SK-N-DZ (cell line): ENCODE measurements around the gene CYP3A7.
"Not testable (repeated sequence)": the region's sequence is repeated elsewhere in the genome, so short reads cannot be mapped to it uniquely, and the experiment has no call there.

Source experiments
- DNase-seq: peaks from one replicate; pipeline ENCODE4 v3.0.0-alpha.2; 2015; ENCODE audit warnings: low spot score

CYP3A7 gene

DNA sequence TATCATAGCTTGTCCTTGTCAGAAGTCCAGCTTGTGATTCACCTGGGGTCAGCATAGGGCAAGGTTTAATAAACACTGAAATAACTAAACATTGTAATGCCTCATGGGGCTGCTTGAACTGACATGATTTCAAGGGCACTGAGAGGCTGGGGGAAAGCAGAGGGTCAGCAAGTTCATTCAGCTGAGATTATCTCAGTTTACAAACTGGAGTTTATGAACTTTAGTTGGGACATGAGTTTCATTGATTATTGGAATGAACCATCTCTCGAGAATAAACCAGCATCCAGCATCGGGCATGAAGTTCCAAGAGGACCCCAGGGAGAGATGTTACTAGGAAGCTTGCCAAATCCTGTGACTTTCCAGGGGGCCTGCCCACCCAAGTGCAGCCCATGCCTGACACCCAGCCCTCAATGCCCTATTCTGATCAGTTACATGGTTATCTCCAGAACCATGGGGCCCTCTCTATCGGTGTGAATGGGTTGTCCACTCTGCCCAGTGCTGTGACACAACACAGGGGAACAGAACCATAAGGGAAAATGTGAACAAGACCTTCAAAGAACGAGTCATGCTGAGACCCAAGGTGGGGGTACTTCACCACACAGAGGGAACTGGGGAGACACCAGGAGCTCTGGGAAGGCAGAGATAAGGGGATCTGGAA is 7.9 kb upstream of the CYP3A7 start:
- no peak for DNase-seq

DNA sequence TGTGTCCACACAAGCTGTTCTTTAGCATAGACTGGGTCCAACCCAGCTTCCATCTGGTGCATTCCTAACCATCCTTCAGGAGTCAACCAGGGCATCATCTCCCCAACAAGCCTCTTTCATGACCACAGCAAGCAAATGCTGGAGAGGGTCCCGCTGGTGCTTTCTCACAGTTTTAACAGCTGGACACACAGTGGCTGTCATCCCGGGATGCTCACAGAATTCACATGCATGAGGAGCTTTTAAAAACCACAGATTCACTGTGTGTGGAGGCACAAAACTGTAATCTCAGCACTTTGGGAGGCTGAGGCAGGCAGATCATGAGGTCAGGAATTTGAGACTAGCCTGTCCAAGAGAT is 6.4 kb upstream of the CYP3A7 start:
- no peak for DNase-seq

DNA sequence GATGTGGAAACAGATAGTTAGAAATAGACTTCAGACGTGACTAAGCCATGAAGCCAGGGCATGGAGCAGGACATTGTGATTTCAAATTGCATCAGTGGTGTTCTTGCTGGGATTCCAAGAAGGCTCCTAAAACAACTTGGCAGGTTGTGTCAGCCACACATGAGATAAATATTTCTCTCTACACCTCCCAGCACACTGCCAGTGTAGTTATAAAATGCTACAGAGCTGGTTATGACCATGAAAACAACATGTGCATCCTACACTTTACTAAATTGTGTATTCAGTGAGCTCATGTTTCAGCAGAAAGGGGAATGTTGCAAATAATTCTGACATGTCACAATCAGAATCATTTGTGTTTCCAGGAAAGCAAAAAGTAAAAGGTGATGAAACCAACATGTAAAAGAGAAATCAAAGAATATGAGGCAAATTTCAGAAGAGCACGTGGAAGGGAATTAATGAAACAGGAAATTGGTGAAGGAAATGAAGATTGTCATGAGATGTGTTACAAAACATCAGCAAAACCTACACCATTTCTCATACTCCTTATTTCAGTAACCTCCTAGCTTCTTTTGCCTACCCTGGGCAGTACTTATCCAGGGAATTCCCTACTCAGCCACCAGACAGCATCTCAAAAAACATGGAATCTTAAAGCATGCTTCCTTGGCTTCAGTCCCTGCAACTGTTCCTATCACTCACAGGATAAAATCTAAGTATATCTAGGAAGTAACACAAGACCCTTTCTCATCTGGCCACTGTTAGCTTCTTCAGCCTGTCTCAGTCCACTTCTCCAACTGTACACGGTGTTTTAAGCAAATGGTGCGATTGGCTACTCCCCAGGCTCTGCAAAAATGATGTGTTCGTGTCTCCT is 5.8 kb upstream of the CYP3A7 start:
- DNase-seq = no peak

DNA sequence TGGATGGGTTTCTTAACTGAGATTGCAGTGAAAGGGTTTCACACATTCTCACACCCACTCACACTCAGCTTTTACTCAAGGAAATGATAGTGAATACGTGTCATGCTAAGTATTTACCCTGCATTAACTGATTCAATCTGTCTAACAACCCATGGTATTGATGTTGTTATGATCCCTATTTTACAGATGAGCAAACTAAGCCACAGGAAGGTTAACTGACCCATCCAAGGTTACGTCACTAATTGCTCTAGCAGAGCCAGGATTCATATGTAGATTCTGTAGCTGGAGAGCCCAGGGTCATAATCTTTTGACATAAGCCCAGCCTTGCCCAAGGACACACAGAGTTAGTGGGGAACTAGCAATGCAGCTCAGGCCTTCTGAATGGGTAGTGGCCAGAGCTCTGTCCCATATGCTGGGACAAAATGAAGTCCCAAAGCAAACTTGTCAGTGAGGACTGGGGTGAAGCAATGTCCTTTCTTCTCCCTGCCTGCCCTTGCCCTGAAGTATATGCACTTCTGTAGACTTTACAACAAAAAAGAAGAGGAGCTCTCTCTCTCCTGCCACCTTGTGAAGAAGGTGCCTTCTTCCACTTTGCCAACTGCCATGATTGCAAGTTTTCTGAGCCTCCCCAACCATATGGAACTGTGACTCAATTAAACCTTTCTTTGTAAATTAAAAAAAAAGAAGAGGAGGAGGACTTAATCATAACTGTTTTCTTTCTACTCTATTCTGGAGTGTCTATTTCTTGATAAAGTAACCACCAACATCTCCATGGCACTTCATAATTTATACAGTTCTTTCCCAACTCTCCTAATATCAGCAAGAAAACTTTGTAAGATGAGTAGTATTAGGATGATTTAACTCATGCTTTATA is 4.9 kb upstream of the CYP3A7 start:
- DNase-seq = no peak

DNA sequence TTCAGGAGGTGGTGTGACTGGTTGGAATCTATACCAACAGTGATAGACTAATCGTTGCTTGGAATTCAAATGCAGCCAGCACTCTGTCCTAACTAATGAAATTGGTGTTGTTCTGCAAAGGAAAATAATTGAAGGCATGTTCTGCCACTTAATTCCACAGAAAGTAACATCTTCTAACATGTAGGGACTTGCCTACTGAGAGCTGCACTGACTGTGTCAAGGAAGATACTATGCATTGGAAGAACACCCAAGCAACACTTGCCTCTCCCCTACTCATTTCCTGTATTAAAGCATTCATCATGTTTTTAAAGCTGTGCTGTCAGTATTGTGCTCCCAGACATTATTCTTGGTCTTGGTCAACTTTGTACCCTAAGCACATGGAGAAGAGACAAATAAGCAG is 2.7 kb upstream of the CYP3A7 start:
- DNase-seq = no peak

DNA sequence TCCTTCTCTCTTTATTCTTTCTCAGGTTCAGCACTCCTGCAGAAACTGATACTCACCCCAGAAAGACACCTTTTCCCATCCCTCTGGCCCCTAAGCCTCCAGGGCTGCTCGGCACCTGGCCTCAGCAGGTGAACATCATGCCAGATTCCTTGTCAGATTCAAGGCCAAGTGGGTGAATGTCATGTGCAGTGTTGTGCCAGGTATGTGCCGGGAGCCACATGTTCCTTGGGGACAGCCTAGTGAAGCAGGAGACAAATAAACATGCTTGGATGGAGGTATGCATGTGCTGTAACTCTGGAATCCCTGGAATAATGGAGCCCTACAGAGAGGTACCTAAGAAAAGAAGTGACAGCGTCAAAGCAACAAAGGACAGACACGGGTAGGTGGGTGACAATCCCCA is 1.7 kb upstream of the CYP3A7 start:
- DNase-seq = not testable (repeated sequence)

DNA sequence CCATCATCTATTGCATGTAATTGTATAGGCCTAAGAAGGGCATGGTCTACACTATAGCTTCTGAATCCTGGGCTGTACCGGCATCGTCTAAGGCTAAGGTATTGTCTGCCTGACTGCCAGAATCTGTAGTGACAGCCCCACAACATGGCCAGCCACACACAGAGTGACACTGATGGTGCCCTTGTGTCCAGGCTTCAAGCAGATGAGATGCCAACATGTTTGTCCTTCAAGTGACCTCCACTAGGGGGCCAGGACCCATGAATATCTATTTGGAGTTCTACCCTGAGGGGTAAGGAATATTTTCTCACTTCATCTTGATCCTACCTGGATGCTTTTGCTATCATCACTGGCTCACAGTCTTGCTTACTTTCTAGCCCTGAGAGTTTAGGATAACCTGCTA is 1.5 kb downstream of the CYP3A7 start:
- peak; percentile 15 for DNase-seq

DNA sequence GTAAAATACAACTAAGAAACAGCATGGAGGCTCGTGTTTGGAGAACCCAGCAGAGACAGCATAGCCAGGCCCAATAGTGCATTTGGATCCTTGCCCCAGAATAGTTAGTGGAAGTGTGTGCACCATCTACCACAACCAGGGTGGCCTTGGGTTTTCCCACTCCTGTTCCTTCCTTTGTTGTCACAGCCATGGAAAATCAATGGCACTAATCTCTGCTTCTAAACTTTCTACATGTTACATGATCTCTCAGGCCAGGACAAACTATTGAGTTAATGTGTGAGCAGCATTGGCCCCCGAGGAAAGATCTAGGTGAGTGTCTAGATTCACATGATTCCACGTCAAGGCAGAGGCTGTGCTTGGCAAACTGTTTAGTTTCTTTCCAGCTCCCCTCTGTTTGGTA is 2.0 kb downstream of the CYP3A7 start:
- DNase-seq = no peak

DNA sequence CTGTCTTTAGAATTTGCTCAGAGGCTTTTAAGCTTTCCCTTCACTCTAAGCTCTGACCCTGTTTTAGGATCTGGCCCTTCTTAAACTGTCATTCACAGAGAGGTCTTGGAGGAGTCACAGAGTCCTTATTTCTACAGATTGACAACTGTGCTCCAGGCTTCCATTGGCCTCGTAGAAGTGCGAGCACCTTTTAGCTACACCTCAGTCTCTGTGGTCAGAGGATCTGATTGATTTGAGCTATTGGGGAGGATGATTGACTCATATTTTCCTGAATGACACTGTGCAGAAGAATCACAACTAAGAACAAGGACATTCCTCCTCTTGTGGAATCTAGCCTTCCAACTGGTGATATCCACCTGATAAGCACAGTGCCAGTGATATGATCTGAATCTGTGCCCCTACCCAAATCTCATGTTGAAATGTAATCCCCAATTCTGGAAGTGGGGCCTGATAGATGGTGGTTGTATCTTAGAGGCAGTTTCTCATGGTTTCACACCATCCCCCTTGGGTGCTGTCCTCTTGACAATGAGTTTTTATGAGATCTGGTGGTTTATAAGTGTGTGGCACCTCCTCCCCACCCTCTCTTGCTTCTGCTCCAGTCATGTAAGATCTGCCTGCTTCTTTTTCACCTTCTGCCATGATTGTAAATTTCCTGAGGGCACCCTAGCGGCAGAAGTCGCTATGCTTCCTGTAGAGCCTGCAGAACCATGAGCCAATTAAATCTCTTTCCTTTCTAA is 3.2 kb downstream of the CYP3A7 start:
- no peak for DNase-seq

DNA sequence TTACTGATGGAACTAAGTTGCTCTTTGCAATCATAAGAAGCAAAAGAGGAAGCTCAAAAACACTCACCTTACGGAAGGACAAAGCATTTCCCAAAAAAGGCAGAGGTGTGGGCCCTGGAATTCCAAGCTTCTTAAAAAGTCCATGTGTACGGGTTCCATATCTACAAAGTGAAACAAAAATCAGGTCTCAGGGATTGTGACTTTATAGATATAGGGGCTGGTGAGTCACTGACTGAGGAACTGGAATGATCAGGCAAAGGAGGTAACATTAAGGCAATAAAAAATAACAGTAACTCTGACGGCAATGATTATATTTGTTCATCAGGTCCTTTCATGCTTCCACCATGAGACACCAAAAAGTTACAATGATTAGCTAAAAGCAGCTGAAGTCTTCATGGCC is 4.0 kb downstream of the CYP3A7 start:
- DNase-seq = no peak

DNA sequence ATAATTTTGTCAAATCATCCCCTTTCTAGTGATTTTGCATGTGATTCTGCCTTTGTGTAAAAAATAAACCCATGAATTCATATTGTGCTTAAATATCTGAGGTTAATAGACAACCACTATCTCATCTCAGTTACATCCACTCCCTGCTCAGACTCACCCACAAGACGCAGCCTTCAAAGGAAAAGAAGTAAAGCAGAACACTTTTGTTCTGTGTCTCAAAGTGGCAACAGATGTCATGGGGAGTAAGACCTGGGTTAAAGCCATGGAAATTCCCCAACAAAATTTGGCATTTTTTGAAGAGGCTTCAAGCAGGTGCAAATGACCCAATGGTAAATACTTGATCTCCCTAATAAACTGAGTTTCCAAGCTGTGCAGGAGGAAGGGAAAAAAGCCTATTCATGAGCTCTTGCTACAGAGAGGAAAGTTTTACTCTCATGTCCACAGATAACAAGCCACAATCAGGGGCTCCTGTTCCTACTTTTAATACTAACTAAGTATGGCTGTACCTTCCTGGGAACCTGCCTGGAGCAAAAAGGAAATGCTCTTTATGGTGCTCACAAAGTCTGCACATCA is 4.7 kb downstream of the CYP3A7 start:
- no peak for DNase-seq

DNA sequence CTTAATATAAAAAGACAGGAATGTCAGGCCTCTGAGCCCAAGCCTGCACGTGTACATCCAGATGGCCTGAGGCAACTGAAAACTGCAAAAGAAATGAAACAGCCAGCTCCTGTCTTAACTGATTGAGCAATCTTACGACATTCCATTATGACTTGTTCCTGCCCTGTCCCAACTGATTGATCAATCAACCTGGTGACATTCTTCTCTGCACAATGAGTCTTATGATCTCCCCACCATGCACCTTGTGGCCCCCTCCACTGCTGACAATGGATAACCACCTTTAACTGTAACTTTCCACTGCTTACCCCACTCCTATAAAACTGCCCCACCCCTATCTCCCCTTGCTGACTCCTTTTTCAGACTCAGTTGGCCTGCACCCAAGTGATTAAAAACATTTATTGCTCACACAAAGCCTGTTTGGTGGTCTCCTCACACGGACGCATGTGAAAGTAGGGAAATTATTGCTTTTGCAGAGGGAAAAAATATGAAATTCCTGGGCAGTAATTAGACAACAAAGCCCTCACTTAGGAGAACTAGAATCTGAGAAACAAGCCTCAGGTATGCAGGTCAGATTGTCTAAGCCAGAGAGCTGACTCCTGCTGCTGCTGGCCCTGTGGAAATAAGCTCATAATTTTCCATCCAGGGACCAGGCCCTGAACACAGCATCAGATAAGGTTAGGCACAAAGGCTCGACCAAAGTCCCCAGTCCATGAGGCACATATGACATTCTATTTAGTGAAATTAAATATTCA is 5.3 kb downstream of the CYP3A7 start:
- no peak for DNase-seq

DNA sequence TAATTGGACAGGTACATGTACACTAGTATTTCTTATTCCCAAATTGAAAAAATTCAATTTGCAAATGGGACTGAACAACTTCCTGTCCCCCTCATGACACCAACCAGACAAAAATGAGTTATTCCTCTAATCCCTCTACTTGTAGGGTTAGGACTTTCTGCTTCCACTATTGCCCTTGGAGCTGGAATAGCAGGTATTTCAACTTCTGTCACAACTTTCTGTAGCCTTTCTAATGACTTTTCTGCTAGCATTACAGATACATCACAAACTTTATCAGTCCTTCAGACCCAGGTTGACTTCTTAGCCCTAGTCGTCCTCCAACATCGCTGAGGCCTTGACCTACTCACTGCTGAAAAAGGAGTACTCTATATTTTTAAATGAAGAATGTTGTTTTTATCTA is 6.4 kb downstream of the CYP3A7 start:
- DNase-seq = no peak

DNA sequence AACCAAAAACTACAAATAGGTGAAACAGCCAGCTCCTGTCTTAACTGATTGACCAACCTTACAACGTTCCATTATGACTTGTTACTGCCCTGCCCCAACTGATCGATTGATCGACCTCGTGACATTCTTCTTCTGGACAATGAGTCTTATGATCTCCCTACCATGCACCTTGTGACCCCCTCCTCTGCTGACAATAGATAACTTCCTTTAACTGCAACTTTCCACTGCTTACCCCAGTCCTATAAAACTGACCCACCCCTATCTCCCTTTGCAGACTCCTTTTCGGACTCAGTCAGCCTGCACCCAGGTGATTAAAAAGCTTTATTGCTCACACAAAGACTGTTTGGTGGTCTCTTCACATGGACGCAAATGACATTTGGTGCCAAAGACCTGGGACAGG is 11.8 kb downstream of the CYP3A7 start:
- not testable (repeated sequence) for DNase-seq

DNA sequence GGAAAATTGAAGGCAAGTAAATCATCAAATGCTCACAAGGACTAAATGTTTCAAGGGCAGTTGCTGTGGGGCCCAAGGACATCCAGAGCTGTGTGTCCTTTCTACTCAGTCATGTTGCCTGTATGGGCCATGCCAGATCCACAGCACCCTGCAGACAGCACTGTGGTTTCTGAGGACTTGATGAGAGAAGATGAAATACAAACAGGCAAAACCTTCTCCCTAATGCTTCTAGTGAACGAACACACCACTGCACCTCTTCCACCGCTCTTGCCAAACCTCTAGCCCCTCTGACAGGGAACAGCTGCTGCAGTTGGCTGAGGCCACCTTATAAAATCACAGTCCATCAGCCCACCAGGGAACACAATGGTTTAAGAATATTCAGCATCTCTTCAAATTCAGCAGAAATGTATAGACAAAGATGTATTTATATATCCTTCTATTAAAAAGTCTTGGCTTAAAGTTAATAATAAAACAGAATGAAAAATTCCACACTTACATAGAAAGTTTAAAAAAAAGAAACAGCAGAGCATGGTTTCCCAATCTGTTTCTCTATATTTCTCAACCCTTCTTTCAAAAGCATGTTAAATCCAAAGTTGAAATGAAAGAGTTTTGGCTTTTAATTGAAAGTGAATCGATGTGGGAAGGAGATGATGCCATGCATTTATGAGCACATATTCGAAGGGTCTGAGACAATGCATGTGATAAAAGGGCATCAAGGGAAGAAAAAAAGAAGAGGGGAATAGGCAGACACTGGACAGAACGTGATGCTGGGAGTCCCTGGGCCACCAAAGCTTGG is 14.0 kb downstream of the CYP3A7 start:
- no peak for DNase-seq

DNA sequence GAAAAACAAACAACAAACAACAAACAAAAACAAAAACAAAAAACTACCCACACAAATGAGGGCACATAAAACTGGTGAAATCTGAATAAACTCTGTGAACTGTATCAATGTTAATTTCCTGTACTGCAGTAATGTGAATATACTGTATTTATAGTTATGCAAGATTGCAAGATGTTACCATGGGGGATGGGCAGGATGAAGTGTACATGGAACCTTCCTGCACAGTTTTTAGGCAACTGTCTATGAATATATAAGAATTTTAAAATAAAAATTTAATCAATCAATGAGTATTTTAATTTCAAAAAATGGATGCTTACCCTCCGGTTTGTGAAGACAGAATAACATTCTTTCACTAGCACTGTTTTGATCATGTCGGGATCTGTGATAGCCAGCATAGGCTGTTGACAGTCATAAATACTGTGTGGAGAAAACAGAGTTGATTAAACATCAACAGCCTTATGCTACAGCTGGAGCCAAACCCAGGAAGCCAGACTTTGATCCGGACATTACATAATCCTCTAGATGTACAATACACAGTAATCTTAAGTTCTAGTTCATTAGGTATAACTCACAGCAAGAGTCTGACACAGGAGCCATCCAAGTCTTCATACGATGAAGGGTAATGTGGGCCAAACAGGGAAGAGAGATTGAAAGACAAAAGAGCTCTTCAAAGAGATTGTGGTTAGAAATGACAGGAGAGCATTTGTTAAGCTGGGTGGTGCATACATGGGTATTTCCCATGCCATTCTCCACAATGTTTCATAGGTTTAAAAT is 14.8 kb downstream of the CYP3A7 start:
- DNase-seq = no peak

DNA sequence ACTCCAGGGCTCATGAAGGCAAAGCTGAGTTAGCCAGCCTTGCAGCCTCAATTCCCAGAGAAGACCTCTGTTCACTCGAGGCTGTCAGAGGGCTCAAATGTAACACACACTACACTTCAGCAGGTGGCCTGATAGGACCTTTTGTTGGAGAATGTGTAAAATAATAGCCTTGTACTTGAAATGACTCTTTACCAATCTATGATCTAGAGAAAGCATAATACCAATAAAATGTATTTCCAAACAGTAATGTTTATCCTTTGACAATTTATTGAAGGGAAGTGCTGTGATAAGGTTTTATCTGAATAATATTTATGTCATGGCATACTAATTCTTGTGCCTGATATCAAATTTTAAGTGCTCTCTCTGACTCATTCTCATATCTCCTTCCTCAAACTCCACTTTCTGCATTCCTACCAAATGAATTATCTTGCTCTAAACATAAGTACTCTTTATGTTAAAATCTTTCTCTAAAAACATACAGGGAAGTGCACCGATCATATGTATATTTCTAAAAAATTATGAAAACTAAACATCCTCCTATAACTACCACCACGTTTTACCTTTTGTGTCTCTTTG is 20.9 kb downstream of the CYP3A7 start:
- DNase-seq = no peak

DNA sequence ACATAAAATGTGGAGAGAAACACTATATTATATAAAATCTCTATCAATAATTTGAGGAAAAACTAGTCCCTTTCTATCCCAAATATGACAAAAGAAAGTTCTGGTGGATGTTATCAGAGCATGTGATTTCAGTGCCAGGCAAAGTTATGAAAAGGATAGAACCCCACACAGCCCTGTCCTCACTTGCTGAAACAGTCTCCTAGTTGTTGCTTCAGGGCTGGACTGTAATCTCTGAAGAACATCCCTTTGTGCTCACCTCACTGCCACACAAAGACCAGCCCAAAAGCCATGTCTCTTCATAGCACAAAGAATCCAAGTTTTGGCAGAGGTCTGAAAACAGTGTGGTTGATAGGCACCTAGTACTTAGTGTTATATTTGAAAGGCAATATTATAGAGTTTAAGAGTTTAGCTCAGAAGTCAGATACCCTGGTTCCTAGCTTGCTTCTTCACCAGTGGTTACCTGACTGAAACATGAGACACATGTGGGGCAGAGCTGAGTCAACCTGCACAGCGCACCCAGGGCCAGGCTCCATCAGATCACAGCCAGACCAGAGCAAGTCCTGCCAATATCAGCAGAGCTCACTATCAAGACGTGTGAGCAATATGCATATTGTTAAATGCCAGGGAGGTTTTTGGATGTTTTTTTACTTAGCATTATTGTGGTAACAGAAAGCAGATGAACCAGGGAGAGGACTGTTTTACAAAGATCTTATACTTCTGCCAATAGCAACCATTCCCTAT is 25.0 kb downstream of the CYP3A7 start:
- no peak for DNase-seq
